ENCODE data around the gene LAMC1.
A peak's percentile ranks its signal among the peaks of the same experiment; 100 is the strongest.
"Not testable (repeated sequence)": the region's sequence is repeated elsewhere in the genome, so short reads cannot be mapped to it uniquely, and the experiment has no call there.

LAMC1 gene

GRCh38 chr1:183063349-183063748, 40.1 kb downstream of the LAMC1 start:
- TF ChIP-seq CTCF (conservative IDR thresholded peaks at IDR 0.05; ENCODE audit: control insufficient read depth, insufficient read depth, low read depth, low read length): no peak
- DNase-seq (ENCODE audit: low read depth): peak; percentile 22

GRCh38 chr1:183065168-183065706, 42.0 kb downstream of the LAMC1 start:
- no peak for DNase-seq (ENCODE audit: low read depth)
- TF ChIP-seq CTCF (conservative IDR thresholded peaks at IDR 0.05; ENCODE audit: control insufficient read depth, insufficient read depth, low read depth, low read length): no peak
- H3K4me3 ChIP-seq (ENCODE audit: control insufficient read depth, low read depth, low read length): no peak overlapping the region

More at GRCh38 chr1:183063349-183063748, 40.1 kb downstream of the LAMC1 start:
- no peak overlapping the region for H3K4me3 ChIP-seq (ENCODE audit: control insufficient read depth, low read depth, low read length)

- DNase-seq (ENCODE audit: low read depth); H3K4me3 ChIP-seq (ENCODE audit: control insufficient read depth, low read depth, low read length): not testable (repeated sequence)
These were observed 43.2 kb downstream of the LAMC1 start for GRCh38 chr1:183066432-183066831.

- peak; percentile 47 for DNase-seq (ENCODE audit: low read depth)
These were observed 46.5 kb downstream of the LAMC1 start for GRCh38 chr1:183069562-183070216.

GRCh38 chr1:183070234-183070922, 47.2 kb downstream of the LAMC1 start:
- TF ChIP-seq CTCF (conservative IDR thresholded peaks at IDR 0.05; ENCODE audit: control insufficient read depth, insufficient read depth, low read depth, low read length): no peak
- no peak overlapping the region for H3K4me3 ChIP-seq (ENCODE audit: control insufficient read depth, low read depth, low read length)
- DNase-seq (ENCODE audit: low read depth): peak; percentile 40

More at GRCh38 chr1:183069562-183070216, 46.5 kb downstream of the LAMC1 start:
- no peak for TF ChIP-seq CTCF (conservative IDR thresholded peaks at IDR 0.05; ENCODE audit: control insufficient read depth, insufficient read depth, low read depth, low read length)
- H3K4me3 ChIP-seq (ENCODE audit: control insufficient read depth, low read depth, low read length): no peak overlapping the region

GRCh38 chr1:183070923-183071618, 47.9 kb downstream of the LAMC1 start:
- no peak overlapping the region for H3K4me3 ChIP-seq (ENCODE audit: control insufficient read depth, low read depth, low read length)
- TF ChIP-seq CTCF (conservative IDR thresholded peaks at IDR 0.05; ENCODE audit: control insufficient read depth, insufficient read depth, low read depth, low read length): no peak
- peak; percentile 93 for DNase-seq (ENCODE audit: low read depth)

GRCh38 chr1:183072595-183072994, 49.4 kb downstream of the LAMC1 start:
- not testable (repeated sequence) for H3K4me3 ChIP-seq (ENCODE audit: control insufficient read depth, low read depth, low read length); DNase-seq (ENCODE audit: low read depth)

All from fibroblast of mammary gland (primary cell).